Karpas-422 (cell line): ENCODE data around the gene MTNR1B. TPM values are rescaled to one million over a fixed set of nuclear protein-coding genes. Genes with fewer than 3 reads are reported as not detected.

Experiments
- DNase-seq: peaks from one replicate; pipeline ENCODE4 v3.0.0-alpha.2; 2015
- H2AFZ ChIP-seq: fragments of 200-600 bp; sonication (generic); 2 replicates; pipeline ENCODE4 v1.6.1; 2014; ENCODE audit warnings: antibody characterized with exemption, low read length, mixed read lengths
- H3K27ac ChIP-seq: fragments of 200-600 bp; sonication (generic); 2 replicates; pipeline ENCODE4 v1.5.1; 2014; ENCODE audit warnings: mild to moderate bottlenecking, low read length, moderate library complexity
- H3K27me3 ChIP-seq: fragments of 200-600 bp; sonication (generic); 2 replicates; pipeline ENCODE4 v1.6.1; 2014; ENCODE audit warnings: low read length, mixed read lengths
- H3K36me3 ChIP-seq: fragments of 200-600 bp; sonication (generic); 2 replicates; pipeline ENCODE4 v1.6.1; 2014; ENCODE audit warnings: low read length, mixed read lengths; ENCODE audit not compliant: insufficient read depth
- H3K4me1 ChIP-seq: fragments of 200-600 bp; sonication (generic); 2 replicates; pipeline ENCODE4 v1.6.1; 2014; ENCODE audit warnings: mild to moderate bottlenecking, low read length, mixed read lengths
- H3K4me2 ChIP-seq: fragments of 200-600 bp; sonication (generic); 2 replicates; pipeline ENCODE4 v1.6.1; 2014; ENCODE audit warnings: low read length, low read depth, mild to moderate bottlenecking; ENCODE audit not compliant: poor library complexity, severe bottlenecking
- H3K4me3 ChIP-seq: fragments of 200-600 bp; sonication (generic); 2 replicates; pipeline ENCODE4 v1.5.1; 2014; ENCODE audit warnings: mild to moderate bottlenecking, antibody characterized with exemption, low read length, mixed read lengths
- H3K79me2 ChIP-seq: fragments of 200-600 bp; sonication (generic); 2 replicates; pipeline ENCODE4 v1.6.1; 2014; ENCODE audit warnings: mild to moderate bottlenecking, low read length, mixed read lengths
- H3K9ac ChIP-seq: fragments of 200-600 bp; sonication (generic); 2 replicates; pipeline ENCODE4 v1.6.0; 2014; ENCODE audit warnings: low read length
- H3K9me2 ChIP-seq: fragments of 200-600 bp; sonication (generic), shearing (Covaris generic); replicated peaks from 2 replicates; pipeline ENCODE4 v1.6.0; 2014; ENCODE audit warnings: mild to moderate bottlenecking, low read length, moderate library complexity; ENCODE audit not compliant: insufficient read depth
- H3K9me3 ChIP-seq: fragments of 300-700, 200-600 bp; sonication (generic); 2 replicates; pipeline ENCODE4 v1.6.1; 2014; ENCODE audit warnings: low read length, mixed read lengths
- H4K20me1 ChIP-seq: fragments of 200-600 bp; sonication (generic); 2 replicates; pipeline ENCODE4 v1.6.1; 2014; ENCODE audit warnings: mild to moderate bottlenecking, antibody characterized with exemption, low read length, low read depth; ENCODE audit not compliant: insufficient read depth
- total RNA-seq: library from RNA; depleted of rRNA; stranded (reverse); fragments of >200 nt; shearing (Covaris generic); gene quantifications from 2 replicates; pipeline ENCODE4 v1.2.3, GENCODE V29; 2014; ENCODE audit warnings: low replicate concordance

The MTNR1B gene
- total RNA-seq, 1 experiment from 2014 or later: 0.60 TPM

DNA sequence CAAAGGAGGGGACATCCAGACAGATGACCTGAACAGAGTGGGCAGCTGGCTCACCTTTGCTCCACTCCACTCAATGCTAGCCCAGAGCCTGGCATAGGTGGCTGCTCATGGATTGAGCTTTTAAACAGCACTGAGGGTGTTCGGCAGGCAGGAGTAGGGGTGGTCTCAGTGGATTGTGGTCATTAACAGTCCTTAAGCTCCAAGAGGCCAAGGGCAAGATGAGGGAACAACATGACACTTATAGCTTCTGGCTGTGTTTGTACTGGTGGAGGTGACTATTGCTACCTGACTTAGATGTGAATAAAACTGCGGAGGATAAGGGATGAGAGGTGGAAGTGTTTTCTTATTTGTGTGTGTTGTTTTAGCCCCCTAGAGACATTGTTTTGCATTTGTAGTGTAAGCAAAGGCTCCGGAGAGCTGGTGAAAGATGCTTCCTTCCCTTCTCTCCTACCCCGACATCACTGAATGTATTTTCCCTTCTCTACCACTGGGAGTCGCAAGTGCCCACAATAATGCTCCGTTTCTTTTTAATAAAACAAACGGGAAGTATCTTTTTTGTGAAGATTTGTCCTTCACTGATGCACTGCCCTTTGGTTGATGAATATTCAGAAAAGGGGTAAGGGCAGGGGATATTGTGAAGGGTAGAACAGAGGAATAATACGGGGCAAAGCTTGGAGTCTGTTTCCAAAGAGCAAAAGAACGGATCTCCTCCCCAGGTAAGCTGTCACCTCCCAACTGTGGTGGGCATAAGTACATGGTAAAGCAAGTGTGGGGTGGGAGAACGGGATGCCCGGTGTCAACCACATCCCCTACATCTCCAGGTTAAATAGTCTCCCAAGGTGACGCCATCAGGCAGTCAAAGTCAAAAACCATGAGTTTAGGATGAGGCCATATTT is 27.5 kb upstream of the MTNR1B start:
- Histone ChIP-seq H3K4me3 (no peak overlapping the region), H4K20me1 (no peaks in the 10 kb centered on the region), H3K27ac (no peak overlapping the region), H3K9me2 (no peaks in the 10 kb centered on the region), H3K27me3 (peaks cover 3% of the 10 kb centered on the region; the same call in 1 of the 2 replicates), H3K4me2 (no peak overlapping the region), H3K9me3 (peaks cover 7% of the 10 kb centered on the region; the same call in 1 of the 2 replicates), H3K9ac (no peak overlapping the region), H2AFZ (no peak overlapping the region), H3K4me1 (no peaks in the 10 kb centered on the region), H3K36me3 (no peaks in the 10 kb centered on the region), H3K79me2 (no peaks in the 10 kb centered on the region)
- peak; percentile 90 for DNase-seq

DNA sequence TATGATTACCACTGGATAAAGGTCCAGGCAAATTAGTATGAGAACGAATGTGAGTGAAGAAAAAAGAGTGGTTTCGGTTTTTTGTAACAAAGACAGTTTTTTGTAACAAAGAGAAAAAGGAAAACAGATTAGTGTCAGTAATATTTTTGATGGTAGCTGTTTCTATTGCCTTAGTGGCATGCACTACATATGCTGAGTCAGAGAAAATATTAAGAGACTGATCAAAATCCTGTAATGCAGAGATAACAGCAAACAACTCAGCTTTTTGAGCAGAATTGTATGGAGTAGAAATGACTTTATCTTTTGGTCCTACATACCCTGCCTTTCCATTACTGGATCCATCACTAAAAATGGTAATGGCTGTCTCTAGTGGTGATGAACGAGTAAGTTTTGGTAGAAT is 22.7 kb upstream of the MTNR1B start:
- Histone ChIP-seq H3K4me3 (no peak overlapping the region), H3K4me2 (no peak overlapping the region), H3K9me2 (no peaks in the 10 kb centered on the region), H3K79me2 (no peaks in the 10 kb centered on the region), H2AFZ (no peak overlapping the region), H3K36me3 (no peaks in the 10 kb centered on the region), H4K20me1 (no peaks in the 10 kb centered on the region), H3K27ac (no peak overlapping the region), H3K9me3 (peaks cover 22% of the 10 kb centered on the region), H3K27me3 (peaks cover 9% of the 10 kb centered on the region; the same call in 1 of the 2 replicates), H3K4me1 (no peaks in the 10 kb centered on the region), H3K9ac (no peak overlapping the region)
- no peak for DNase-seq

DNA sequence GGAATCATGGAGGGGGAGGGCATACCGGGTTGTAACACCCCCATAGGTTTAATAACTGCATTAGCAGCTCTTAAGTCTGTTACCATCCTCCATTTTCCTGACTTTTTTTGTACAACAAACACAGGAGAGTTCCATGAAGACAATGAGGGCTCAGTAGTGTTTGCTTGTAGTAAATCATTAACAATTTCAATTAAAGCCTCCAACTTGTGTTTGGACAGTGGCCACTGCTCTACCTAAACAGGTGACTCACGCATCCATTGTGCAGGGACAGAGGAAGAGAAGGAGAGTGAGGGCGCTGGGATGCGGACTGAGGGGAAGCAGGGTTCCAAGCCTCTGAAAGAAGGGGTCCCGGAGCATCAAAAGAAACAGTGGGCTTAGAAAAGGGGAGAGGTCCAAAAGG is 21.3 kb upstream of the MTNR1B start:
- Histone ChIP-seq H3K36me3 (no peaks in the 10 kb centered on the region), H4K20me1 (no peaks in the 10 kb centered on the region), H3K9me3 (peaks cover 20% of the 10 kb centered on the region), H3K9ac (no peak overlapping the region), H3K79me2 (no peaks in the 10 kb centered on the region), H3K27ac (no peak overlapping the region), H2AFZ (no peak overlapping the region), H3K9me2 (no peaks in the 10 kb centered on the region), H3K4me1 (no peaks in the 10 kb centered on the region), H3K4me2 (no peak overlapping the region), H3K4me3 (no peak overlapping the region), H3K27me3 (peaks cover 7% of the 10 kb centered on the region; the same call in 1 of the 2 replicates)
- DNase-seq: no peak

DNA sequence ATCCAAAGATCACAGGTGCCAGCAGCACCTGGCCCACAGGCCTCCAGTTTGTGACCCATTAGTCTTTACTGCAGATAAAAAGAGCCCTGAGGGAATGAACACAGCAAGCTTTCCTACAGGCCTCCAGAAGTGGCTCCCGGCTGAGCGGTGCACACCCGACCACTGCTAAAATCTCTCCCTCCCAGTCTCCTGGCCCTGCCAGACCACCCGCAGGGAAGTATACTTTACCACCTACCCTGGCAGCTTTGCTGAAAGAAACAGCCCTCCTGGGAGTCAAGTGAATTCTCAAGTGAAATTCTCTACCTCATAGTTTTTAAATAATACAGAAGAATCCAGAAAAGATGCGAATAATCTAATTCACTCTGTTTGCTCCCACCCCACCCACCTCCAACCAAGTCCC is 15.4 kb upstream of the MTNR1B start:
- Histone ChIP-seq H3K9ac (no peak overlapping the region), H3K4me1 (no peaks in the 10 kb centered on the region), H3K4me2 (no peak overlapping the region), H3K79me2 (no peaks in the 10 kb centered on the region), H3K36me3 (no peaks in the 10 kb centered on the region), H2AFZ (no peak overlapping the region), H4K20me1 (no peaks in the 10 kb centered on the region), H3K27ac (no peak overlapping the region), H3K27me3 (peaks cover 1% of the 10 kb centered on the region; the same call in 1 of the 2 replicates), H3K4me3 (no peak overlapping the region), H3K9me3 (peaks cover 11% of the 10 kb centered on the region), H3K9me2 (no peaks in the 10 kb centered on the region)
- no peak for DNase-seq

DNA sequence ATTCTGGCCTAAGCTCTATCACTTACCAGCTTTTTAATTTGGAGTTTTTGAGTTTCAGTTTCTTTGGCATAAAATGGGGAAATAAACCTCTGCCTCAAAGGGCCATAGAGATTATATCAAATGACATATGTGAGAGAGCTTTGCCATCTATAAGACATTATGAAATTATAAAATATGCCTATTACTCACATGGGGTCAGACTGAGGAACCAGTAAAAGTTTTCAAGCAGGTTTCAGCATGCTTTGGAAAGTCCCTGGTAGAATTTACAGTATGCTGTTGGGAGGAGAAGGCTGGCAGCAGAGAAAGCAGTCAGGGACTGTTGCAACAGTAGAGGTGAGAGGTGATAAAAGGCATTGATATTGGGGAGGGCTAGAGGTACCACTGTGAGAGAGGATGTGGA is 13.6 kb upstream of the MTNR1B start:
- H3K9me2 ChIP-seq: no peaks in the 10 kb centered on the region
- no peaks in the 10 kb centered on the region for H3K79me2 ChIP-seq
- H3K36me3 ChIP-seq: no peaks in the 10 kb centered on the region
- H4K20me1 ChIP-seq: no peaks in the 10 kb centered on the region
- H3K4me3 ChIP-seq: no peak overlapping the region
- no peak overlapping the region for H2AFZ ChIP-seq
- DNase-seq: no peak
- peaks cover 2% of the 10 kb centered on the region for H3K9me3 ChIP-seq
- no peak overlapping the region for H3K27ac ChIP-seq
- H3K4me1 ChIP-seq: no peaks in the 10 kb centered on the region
- no peaks in the 10 kb centered on the region for H3K27me3 ChIP-seq
- no peak overlapping the region for H3K9ac ChIP-seq
- H3K4me2 ChIP-seq: no peak overlapping the region

DNA sequence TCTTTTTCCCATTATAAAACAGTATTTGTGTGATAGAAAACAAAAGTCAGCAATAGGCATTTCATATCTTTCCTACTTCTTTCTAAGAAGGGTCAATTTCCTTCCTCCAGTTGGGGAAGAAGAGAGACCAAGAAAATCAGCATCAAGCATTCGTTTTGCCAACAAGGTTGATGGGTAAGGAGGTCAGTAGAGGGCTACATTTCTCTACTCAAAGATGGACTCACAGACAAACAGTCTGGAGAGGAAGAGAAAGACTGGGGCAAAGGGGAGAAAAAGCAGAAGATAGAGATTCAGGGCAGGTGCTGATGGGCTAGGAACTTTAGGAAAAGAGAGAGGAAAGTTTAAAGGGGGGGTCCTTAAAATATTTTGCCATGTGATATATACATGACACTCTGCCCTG is 8.6 kb upstream of the MTNR1B start:
- no peaks in the 10 kb centered on the region for H3K9me3 ChIP-seq
- DNase-seq: no peak
- H3K27me3 ChIP-seq: no peaks in the 10 kb centered on the region
- H3K9ac ChIP-seq: no peak overlapping the region
- H3K79me2 ChIP-seq: no peaks in the 10 kb centered on the region
- H3K9me2 ChIP-seq: no peaks in the 10 kb centered on the region
- no peak overlapping the region for H2AFZ ChIP-seq
- H3K27ac ChIP-seq: no peak overlapping the region
- H3K4me1 ChIP-seq: peaks cover 4% of the 10 kb centered on the region
- H3K4me2 ChIP-seq: no peak overlapping the region
- no peaks in the 10 kb centered on the region for H4K20me1 ChIP-seq
- H3K36me3 ChIP-seq: no peaks in the 10 kb centered on the region
- H3K4me3 ChIP-seq: no peak overlapping the region

DNA sequence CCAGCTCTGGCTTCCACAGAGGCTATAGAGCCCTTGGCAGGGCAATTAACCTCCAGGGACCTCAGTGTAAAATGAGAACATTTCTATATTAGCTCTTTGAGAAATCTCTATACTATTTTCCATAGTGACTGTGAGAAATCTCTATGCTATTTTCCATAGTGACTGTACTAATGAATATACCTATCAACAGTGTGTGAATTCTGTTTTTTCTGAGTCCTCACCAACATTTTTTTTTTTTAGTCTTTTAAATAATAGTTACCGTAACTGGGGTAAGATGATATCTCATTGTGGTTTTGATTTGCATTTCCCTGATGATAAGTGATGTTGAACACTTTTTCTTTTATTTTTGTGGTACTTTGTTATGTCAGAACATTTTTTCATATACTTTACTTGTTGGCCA is 7.0 kb upstream of the MTNR1B start:
- no peaks in the 10 kb centered on the region for H3K36me3 ChIP-seq
- H3K79me2 ChIP-seq: no peaks in the 10 kb centered on the region
- no peak overlapping the region for H3K4me3 ChIP-seq
- peaks cover 4% of the 10 kb centered on the region for H3K4me1 ChIP-seq
- DNase-seq: no peak
- H3K9me2 ChIP-seq: no peaks in the 10 kb centered on the region
- H3K27me3 ChIP-seq: no peaks in the 10 kb centered on the region
- no peak overlapping the region for H3K27ac ChIP-seq
- no peak overlapping the region for H3K9ac ChIP-seq
- no peak overlapping the region for H3K4me2 ChIP-seq
- no peaks in the 10 kb centered on the region for H3K9me3 ChIP-seq
- no peak overlapping the region for H2AFZ ChIP-seq
- no peaks in the 10 kb centered on the region for H4K20me1 ChIP-seq

DNA sequence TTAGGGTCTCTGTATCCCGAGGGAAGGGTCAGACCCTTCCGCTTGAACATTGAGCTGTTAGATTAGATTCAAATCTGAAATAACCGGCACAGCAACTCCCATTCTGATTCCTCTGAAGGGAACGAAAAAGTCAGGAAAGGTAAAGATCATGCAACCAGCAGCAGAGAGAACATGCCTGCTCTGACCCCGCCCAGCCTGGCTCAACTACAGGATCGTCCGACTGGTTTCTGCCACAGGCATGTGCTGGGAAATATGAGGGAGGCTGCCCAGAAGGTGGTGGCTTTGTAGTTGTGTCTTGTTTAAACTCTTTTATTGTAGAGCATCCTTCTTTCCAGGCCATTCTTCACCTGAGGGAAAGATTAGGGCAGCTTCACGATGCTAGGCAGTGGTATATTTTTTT is 5.0 kb upstream of the MTNR1B start:
- H3K27ac ChIP-seq: no peak overlapping the region
- H3K36me3 ChIP-seq: no peaks in the 10 kb centered on the region
- no peaks in the 10 kb centered on the region for H3K27me3 ChIP-seq
- DNase-seq: no peak
- no peaks in the 10 kb centered on the region for H4K20me1 ChIP-seq
- no peaks in the 10 kb centered on the region for H3K9me2 ChIP-seq
- H3K9ac ChIP-seq: no peak overlapping the region
- no peaks in the 10 kb centered on the region for H3K9me3 ChIP-seq
- no peak overlapping the region for H3K4me2 ChIP-seq
- no peak overlapping the region for H3K4me3 ChIP-seq
- peaks cover 4% of the 10 kb centered on the region for H3K4me1 ChIP-seq
- H3K79me2 ChIP-seq: no peaks in the 10 kb centered on the region
- no peak overlapping the region for H2AFZ ChIP-seq
